COR-L47 (cell line): Measurements from ENCODE around the gene TEK.

ENCODE experiments used
- DNase-seq: peaks from one replicate; lab custom pipeline; 2025; lab: John Stamatoyannopoulos, UW

Gene TEK

DNA sequence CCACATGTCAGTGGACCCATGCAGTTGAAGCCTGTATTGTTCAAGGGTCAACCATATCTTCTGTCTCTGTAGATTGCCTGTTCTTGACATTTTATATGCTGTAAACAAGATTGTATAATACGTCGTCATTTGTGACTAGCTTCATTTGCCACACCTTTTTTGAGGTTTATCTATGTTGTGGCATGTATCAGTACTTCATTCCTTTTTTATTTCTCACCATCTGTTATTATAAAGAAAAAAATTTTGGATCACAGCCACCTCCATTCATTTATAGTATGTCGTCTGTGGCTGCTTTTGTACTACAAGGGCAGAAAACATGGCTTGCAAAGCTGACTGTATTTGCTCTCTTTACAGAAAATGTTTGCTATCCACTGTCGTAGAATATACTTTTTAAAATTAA is 72.4 kb downstream of the TEK start:
- DNase-seq, result no peak

DNA sequence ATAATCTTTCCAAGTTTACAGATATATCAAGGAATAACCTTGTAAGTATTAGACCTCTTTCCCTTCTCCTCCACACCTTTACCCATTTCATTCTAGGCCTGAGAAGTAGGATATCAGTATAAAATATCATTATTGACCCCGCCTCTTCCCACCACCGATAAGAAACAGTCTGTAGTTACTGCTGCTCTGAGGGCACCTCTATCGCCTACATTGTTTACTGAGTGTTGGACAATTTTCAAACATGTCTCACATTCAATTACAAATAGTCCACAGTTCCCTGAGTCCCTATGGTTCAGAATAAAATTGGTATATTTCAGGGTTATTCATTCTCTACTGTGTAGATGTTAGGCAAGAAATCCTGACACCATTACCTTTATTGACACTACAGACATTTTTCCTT is 73.4 kb downstream of the TEK start:
- no peak for DNase-seq

DNA sequence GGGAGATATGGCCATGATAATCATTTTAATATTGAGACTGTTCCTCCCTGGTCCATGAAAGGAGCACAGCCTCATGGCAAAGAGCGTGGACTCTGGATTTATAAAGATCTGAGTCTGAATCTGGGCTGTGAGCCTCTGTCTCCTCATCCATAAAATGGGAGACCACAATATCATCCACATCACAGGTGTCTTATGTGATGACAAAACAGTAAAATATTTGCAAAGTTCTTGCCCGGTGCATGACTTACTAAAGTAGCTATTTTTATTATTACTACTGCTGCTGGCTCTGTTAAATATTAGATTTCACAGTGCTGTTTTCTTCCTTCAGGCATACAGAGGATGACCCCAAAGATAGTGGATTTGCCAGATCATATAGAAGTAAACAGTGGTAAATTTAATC is 74.1 kb downstream of the TEK start:
- no peak for DNase-seq

DNA sequence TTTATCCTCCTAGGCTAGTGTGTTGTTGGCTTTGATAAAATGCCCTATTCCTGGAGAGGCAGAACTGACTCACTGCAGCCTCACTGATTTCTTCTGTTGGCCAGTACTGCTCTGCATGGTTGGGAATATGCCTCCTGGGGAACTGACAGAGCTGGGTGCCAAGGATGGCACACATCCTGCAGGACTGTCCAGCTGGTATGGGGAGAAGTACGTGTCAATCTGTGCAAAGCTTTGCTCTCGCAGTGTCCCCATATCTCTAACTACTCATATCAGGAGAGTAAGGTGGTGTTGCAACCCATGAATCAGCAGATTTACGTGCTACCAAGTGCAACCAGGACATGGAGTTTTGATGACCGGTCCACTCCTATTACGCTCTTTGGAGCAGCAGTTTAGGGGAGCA is 74.7 kb downstream of the TEK start:
- no peak for DNase-seq

DNA sequence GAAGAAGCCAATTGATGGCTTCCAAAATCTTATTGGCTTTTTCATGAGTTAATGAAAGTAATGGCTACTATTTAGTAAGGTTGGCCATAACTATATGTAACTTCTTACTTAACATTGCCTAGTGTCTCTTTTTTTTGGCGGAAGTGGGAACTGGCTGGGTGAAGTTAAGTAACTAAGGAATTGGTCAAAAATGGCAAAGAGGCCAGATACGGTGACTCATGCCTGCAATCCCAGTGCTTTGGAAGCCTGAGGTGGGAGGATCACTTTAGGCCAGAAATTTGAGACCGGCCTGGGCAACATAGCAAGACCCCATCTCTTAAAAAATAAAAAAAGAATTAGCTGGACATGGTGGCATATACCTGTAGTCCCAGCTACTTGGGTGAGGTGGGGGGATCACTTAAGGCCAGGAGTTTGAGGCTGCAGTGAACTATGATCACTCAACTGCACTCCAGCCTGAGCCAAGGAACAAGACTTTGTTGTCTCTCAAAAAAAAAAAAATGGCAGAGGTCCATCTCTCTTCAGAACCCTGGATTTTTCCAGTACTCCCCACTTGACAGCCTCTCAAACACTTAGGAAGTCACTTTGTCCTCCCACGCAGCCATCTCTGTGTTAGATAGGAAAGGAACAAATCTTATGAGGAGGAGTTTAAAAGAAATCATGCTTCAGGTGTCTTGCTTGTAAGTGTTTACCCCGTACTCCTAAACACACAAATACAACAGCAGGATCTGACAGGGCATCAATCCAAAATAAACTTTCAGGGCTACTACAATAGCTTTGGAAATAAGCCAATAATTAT is 75.7 kb downstream of the TEK start:
- DNase-seq, result peak; percentile 34

DNA sequence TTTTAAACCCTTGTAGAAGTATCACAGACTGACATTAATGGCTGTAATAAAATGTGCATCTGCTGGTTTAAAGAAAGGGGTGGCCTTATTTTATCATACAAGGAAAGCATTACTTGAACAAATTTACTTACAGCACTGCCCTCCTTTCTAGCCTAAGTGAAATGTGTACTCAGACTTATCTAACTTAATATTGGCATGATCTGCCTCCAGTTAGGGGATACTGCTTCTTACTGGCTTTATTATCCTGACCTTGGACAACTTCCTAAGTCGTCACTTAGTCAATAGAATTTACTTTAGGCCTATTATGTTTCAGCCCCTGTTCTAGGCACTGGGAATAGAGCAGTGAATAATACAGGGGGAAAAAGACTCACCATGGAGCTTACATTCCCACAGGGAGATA is 79.4 kb downstream of the TEK start:
- DNase-seq, result no peak

DNA sequence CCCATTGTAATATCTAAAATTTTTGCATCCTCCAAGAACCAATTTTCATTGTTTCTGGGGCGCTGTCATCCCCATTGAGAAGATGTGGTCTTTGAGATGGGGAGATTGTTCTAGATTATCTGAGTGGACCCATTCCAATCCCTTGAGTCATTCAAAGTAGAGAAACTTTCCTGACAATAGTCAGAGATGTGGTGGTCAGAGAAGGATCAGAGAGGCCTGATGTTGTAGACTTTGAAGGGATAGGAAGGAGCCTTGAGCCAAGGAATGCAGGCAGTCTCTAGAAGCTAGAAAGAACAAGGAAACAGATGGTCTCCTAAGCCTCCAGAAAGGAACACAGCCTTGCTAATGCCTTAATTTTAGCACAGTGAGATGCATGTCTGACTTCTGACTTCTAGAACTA is 80.4 kb downstream of the TEK start:
- DNase-seq, result no peak

DNA sequence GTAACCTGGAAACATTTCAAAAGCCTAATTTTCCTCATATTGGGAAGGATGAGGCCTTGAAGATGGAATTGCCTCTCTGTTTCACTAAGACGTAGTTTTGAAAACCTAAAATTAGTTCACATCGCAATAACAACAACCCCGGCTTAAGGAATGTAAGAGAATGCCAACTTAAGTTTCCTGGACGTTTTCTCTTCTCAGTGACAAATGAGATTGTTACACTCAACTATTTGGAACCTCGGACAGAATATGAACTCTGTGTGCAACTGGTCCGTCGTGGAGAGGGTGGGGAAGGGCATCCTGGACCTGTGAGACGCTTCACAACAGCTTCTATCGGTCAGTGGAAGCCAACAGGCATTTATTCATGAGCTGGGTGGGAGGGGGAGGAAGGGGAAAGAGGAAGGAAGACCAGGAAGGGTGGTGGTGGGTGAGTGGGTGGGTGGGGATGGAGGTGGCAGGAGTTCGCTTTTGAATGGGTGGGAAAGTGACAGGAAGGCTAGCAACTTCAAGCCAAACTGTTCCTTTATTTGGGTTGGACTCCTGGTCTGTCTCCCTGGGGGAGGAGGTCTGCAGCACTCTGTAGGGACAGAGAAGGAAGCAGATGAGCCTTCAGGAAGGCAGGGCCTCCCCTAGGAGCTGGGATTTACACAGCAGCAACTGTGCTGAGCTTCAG is 83.4 kb downstream of the TEK start:
- no peak for DNase-seq

DNA sequence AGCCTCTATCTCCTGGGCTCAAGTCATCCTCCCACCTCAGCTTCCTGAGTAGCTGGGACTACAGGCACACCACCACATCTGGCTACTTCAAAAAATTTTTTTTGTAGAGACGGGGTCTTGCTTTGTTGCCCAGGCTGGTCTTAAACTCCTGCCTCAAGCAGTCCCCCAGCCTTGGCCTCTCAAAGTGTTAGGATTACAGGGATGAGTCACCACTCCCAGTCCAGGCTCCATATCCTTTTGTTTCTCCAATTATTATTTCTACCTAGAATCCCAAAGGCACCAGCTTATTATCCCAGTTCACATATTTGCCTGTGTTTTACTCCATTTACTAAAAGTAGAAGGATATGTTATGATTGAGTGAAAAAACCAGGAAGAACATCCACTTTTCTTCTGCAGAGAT is 84.9 kb downstream of the TEK start:
- DNase-seq, result no peak

DNA sequence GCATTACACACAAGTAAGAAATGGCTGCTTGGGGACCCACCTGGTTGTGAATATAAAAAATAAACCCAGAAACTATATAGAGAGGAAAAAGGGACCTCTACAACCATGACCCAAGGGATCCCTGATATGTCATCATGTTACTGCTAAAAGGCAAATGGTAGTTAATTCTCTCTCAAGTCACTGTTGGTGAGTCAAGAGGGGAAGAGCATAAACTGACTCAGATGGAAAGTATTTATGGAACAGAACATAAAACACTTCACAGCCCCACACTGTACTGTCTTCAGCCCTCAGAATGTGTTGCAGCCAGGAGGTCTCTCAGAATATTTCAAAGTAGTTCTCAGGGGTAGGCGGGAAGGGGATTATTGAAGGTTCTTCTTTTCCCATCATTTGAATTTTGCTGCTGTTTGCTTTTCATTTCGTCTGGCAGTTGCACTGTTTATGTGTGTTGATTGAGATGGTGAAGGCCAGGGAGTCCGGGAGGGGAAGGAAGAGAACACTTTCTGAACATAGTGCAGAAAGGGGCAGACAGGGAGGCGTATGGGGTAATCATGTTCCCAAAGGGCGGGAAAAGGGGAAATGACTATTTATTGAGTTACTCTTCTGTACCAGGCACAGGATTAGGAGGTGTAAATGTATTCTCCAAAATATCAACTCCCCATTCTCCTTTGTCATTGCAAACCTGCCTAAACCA is 85.5 kb downstream of the TEK start:
- no peak for DNase-seq

DNA sequence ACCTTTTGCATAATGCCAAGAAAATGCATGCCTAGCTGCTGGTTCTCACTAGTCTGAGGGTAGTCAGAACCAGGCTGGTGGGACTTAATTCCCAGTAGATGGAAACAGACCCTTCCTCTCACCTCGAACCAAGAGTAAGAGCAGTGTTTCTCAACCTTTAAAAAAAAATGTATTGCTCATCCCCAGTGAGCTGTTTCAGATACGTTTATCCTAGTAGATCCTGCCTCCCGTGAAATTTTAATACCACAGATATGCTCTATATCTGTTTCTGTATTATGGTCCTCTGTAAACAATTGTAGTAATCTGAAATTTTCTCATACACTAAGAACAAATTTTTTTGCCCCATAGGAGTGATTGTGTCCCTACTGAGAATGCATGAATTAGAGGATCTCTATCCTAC is 86.2 kb downstream of the TEK start:
- no peak for DNase-seq

DNA sequence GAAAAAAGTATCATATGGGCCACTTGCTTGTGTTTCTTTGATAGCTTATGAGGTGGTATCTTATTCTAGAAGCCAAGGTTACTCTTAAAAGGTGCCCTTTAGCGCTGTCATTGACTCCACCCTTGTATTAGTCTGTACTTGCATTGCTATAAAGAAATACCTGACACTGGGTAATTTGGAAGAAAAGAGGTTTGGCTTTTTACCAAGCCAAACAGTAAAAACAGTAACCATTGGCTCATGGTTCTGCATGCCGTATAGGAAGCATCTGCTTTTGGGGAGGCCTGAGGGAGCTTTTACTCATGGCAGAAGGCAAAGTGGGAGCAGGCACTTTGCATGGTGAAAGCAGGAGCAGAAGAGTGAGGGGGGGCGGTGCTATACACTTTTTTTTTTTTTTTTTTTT is 87.4 kb downstream of the TEK start:
- DNase-seq, result no peak

DNA sequence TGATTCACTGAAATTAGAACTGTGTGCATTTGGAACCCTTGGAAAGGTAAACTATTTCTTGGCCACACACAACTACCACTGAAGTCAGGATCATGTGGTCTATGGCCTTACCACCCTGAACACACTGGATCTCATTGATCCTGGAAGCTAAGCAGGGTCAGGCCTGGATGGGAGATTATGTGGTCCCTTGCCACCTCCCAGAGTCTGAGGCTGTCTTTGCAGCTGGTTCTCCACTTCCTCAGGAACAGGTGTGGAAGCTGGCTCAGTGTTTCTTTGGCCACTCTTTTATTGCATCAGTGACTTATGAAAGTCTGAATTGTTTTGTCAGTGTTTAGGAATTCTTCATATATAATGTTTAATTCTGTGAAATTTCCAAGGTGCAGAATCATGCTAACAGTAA is 89.2 kb downstream of the TEK start:
- no peak for DNase-seq

DNA sequence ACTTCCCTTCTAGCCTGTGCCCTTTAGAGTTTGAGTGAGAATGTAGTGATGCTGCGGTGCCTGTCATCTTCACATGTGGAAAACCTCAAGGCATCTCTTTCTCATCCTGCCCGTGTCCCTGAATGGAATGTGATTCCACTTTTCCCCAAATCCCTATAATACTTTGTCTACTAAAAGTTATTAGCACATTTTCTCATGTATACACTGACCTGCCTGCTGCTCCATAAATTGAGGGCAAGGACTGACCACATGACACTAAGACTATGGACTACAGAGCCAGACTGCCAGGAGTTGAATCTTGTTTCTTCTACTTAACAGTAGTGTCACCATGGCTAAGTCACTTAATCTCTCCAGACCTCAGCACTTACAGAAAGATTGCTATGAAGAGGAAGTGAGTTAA is 93.0 kb downstream of the TEK start:
- DNase-seq, result no peak

DNA sequence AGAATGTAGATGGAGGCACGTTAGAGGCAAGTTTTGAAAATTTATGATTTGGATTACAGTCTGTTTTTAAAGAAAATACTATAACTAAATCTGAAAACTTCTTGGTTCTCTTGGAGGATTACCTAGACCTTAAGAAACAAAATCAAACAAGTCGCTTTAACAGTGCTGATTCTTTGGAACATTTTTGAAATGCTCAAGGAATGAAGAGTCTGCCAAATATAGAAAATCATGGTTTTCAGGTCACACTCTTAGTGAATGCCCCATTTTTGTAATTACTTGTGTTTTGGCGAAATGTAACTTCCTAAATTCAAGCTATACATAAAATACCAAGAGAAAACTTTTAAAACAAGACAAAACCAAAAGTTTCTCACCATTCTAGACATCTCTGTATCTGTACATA is 94.8 kb downstream of the TEK start:
- DNase-seq, result no peak

DNA sequence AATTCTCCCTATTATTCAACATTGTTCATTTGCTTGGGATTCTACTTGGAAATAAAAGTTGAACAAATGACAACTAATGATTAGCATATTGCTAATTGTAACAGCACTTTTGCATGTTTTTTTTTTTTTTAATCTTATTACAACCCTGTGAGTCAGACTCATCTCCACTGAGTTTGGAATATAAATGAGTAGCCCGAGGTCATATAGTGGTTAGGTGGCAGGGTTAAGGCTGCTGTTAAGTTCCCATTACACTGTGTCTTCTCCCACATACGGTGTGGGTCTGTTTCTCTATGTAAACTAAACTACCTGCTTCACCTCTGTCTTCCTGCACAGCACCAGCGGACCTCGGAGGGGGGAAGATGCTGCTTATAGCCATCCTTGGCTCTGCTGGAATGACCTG is 95.6 kb downstream of the TEK start:
- no peak for DNase-seq

DNA sequence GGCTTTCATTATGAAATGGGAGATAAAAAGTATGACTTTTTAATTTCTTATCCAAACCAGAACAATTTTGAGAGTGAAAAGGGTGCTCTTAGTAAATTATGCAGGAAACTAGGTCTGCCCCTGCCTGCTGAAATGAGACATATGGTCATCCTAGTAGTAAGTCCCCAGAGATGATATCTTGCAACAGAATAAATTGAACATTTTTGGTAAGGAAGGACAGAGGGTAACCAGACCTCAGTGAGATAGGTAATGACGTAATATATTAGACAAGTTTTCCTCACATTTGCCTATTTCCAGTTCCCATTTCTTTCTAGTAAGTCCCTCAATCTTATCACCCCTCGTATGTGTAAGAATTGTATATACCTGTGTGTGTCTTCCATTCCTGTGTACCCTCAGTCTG is 96.2 kb downstream of the TEK start:
- no peak for DNase-seq

DNA sequence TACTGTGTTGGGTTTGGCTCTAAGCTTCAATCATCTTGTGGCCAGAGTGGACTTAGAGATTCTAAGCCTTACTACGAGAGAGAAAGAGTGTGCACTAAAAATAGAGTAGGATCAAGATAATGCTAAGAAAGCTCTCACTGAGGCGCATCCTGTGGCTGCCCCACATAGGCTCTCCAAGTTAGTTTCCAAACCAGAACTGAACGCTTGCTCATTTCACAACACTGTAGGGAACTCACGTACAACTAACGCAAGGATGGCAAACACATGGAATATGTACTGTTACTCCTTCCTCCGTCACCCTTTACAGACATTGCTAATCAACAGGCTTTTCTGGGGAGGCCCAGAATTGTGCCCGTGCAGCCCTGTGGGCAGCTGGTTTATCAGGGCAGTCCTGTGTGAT is 97.0 kb downstream of the TEK start:
- no peak for DNase-seq

DNA sequence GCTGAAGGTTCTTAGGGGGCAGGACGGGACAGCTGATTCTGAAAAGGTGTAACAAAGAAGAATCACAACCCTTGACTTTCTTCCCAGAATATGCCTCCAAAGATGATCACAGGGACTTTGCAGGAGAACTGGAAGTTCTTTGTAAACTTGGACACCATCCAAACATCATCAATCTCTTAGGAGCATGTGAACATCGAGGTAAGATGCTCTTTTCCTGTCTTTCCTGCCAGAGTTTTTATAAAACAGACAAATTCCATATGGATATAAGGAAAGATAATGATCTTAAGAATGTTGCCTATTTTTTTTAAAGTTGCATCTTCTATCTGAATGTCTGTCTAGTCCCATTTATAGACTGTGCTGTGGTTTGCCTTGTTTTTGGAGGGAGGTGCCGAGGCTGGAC is 100.0 kb downstream of the TEK start:
- DNase-seq, result no peak

DNA sequence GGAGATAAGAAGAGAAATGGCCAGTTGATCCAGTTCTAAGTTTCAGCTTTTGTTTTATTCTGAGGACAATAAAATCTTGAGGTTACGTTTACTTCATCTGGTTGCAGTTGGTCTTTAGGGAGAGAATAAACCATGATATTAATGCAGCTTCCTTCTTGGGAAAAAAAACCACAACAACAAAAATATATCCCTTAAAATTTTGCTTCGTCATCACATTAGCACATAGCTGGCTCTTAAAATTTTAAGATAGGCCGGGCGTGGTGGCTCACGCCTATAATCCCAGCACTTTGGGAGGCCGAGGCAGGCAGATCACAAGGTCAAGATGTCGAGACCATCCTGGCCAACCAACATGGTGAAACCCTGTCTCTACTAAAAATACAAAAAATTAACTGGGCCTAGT is 101.6 kb downstream of the TEK start:
- no peak for DNase-seq

DNA sequence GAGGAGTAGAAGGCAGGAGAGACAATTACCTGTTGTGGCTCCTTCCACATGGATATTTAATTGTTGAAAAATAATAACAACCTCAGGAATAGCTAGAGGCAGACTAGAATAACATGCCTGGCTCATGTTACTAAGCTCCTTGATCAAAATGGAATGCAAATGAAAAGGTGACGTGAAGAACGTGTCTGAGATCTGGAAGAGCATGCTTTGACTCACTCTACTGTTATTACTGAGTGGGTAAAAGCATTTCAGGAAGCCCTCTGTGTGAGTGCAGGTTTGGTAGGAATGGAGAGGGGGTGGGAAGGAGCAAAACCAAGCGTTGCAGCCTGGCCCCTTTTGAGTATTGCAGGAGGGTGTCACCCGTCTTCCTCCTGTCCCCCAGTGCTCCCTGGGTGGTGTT is 103.2 kb downstream of the TEK start:
- DNase-seq, result no peak

DNA sequence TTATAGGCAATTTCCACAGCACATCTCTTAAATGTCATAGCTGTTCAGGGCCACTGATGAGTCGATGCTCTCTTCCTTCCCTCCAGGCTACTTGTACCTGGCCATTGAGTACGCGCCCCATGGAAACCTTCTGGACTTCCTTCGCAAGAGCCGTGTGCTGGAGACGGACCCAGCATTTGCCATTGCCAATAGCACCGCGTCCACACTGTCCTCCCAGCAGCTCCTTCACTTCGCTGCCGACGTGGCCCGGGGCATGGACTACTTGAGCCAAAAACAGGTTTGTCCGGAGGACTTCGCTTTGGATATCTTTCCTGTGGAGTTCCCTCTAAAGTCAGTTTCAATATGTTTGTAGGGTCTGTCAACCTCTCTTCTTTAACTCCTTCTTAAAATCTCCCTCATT is 103.6 kb downstream of the TEK start:
- DNase-seq, result no peak

DNA sequence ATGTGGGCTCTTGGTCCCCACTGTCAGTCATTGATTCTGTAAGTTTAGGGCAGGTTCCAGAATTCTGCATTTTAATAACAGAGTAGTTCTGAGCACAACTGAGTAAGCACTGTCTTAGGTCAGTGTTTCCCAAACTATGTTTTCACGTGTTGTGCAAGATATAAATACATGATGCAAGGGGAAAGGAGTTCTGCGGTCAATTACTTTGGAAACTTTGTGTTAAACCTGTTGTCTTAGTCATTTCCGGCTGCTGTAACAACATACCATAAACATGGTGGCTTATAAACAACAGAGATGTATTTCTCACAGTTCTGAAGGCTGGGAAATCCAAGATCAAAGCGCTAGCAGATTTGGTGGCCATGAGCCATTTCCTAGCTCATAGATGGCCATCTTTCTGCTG is 118.2 kb downstream of the TEK start:
- DNase-seq, result no peak
